Measurements from ENCODE around the gene RETREG3. TPM values are rescaled to one million over a fixed set of nuclear protein-coding genes. Genes with fewer than 3 reads are reported as not detected.

Gene RETREG3
- total RNA-seq, 1 experiment from 2014 or later, result 59.0 TPM

DNA sequence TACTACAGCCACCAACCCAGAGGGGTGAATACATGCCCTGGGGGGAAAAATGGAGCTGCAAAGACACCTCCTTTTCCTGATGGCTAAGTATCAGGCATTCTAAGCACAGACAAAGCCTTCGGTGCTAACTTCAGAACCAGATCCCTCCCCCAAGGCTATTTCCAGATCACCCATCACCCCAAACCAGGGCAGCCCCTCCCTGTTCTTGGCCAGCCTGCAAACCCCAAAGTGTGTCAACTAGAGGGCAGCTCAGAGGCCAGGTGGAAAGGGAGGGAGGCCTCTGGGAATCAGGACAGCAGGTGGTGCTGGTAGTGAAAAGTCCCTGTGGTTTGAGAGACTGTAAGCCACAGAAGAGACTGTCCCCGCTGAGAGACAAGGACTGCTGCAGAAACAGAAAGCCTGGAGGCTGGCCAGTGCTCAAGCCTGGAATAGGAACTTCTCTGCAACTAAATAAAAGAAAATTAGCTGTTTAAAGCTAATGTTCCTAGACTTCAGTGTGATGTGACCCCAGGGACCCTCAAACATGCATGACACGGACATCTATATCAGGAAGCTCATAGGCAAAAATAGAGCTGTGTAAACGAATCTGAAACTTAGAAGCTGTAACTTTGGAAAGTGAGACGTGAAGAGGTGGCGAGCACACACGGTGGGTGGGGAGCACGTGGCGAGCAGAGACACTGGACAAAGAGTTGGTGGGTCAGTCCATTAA lies 9.4 kb upstream of the RETREG3 start:
- peak; percentile 79 for DNase-seq
- intact Hi-C loops (cut with micrococcal nuclease; ENCODE audit: unreplicated experiment), result loop anchor here (1.0 kb wide), 3 partner anchors 41 to 145 kb away; partner anchors contain the start of gene TUBG2
- no peaks in the 10 kb centered on the region for H3K27me3 ChIP-seq (replicated peaks; ENCODE audit: control insufficient read depth, insufficient read depth, low read length)
- ChIA-PET POLR2A (interaction anchor here (0.5 to 1.9 kb wide), 5 partner anchors 10 to 92 kb away, joined by 3 to 12 read pairs (median 4); partner anchors contain the start of genes PLEKHH3, RETREG3 and TUBG1), CTCF (interaction anchor here (0.6 to 2.4 kb wide), 14 partner anchors 10 to 320 kb away, joined by 3 to 29 read pairs (median 5); partner anchors contain the start of genes BECN1, PLEKHH3, RETREG3 and TUBG1)
- 0 out of 2 replicates have a peak, but pooled peaks cover 8% of the 10 kb centered on the region for H3K4me1 ChIP-seq
- Mint-ChIP-seq H3K9me3 (ENCODE audit: unreplicated experiment) (no peaks in the 10 kb centered on the region), H3K4me3 (ENCODE audit: unreplicated experiment) (no peak overlapping the region), H3K27ac (ENCODE audit: unreplicated experiment) (peak overlapping the region; percentile 30), H3K27me3 (ENCODE audit: insufficient read depth, unreplicated experiment) (no peaks in the 10 kb centered on the region), H3K36me3 (ENCODE audit: insufficient read depth, unreplicated experiment) (peaks cover 21% of the 10 kb centered on the region), H3K4me1 (ENCODE audit: low read depth, unreplicated experiment) (peaks cover 10% of the 10 kb centered on the region)
- no peak overlapping the region for H3K4me3 ChIP-seq (ENCODE audit: low read depth, low read length)
- no peaks in the 10 kb centered on the region for H3K36me3 ChIP-seq (ENCODE audit: control insufficient read depth, insufficient read depth, low read length)
- TF ChIP-seq, protein P1, sequence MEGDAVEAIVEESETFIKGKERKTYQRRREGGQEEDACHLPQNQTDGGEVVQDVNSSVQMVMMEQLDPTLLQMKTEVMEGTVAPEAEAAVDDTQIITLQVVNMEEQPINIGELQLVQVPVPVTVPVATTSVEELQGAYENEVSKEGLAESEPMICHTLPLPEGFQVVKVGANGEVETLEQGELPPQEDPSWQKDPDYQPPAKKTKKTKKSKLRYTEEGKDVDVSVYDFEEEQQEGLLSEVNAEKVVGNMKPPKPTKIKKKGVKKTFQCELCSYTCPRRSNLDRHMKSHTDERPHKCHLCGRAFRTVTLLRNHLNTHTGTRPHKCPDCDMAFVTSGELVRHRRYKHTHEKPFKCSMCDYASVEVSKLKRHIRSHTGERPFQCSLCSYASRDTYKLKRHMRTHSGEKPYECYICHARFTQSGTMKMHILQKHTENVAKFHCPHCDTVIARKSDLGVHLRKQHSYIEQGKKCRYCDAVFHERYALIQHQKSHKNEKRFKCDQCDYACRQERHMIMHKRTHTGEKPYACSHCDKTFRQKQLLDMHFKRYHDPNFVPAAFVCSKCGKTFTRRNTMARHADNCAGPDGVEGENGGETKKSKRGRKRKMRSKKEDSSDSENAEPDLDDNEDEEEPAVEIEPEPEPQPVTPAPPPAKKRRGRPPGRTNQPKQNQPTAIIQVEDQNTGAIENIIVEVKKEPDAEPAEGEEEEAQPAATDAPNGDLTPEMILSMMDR (IDR thresholded peaks at IDR 0.05; ENCODE audit: insufficient read depth in 1 of 2, low read depth in 1 of 2, low read length in 1 of 2, severe bottlenecking in 1 of 2, unreplicated experiment in 1 of 2), result peak; percentile 38 to 90
- H3K9me3 ChIP-seq, result no peaks in the 10 kb centered on the region
- no TSS peak for BruUV-seq (replicated peaks)

DNA sequence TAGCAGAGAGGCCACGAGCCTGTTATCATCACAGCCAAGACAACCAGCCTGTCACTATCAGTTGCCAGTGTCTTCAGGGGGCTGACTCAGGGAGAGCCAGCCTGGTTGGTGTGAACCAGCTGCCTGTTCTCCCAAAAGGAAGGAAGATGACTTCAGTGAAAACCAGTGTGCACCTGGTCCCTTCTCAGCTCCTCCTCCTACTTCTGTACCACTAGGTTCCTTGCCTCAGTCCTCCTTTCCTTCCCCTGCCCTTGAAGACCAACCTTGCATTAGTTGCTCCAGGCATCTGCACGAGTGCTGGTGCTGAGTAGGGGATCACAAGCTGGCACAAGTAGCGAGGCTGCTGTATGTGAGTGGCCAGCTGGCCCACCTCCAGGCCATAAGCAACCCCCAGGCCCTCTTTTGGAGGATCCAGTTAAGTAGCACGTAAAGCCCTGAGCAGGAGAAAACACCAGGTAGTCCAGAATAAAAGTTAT lies 8.8 kb upstream of the RETREG3 start:
- Mint-ChIP-seq H3K4me3 (ENCODE audit: unreplicated experiment) (no peak overlapping the region), H3K4me1 (ENCODE audit: low read depth, unreplicated experiment) (peaks cover 10% of the 10 kb centered on the region), H3K36me3 (ENCODE audit: insufficient read depth, unreplicated experiment) (peaks cover 26% of the 10 kb centered on the region), H3K27ac (ENCODE audit: unreplicated experiment) (no peak overlapping the region), H3K27me3 (ENCODE audit: insufficient read depth, unreplicated experiment) (no peaks in the 10 kb centered on the region), H3K9me3 (ENCODE audit: unreplicated experiment) (no peaks in the 10 kb centered on the region)
- TF ChIP-seq, protein P1 (IDR thresholded peaks at IDR 0.05; ENCODE audit: insufficient read depth in 1 of 2, low read depth in 1 of 2, low read length in 1 of 2, severe bottlenecking in 1 of 2, unreplicated experiment in 1 of 2), result no peak
- H3K27me3 ChIP-seq (replicated peaks; ENCODE audit: control insufficient read depth, insufficient read depth, low read length), result no peaks in the 10 kb centered on the region
- POLR2A ChIA-PET, result interaction anchor here (0.5 to 1.9 kb wide), 5 partner anchors 9 to 92 kb away, joined by 3 to 12 read pairs (median 4); partner anchors contain the start of genes PLEKHH3, RETREG3 and TUBG1
- H3K9me3 ChIP-seq, result no peaks in the 10 kb centered on the region
- H3K4me3 ChIP-seq (ENCODE audit: low read depth, low read length), result no peak overlapping the region
- no peaks in the 10 kb centered on the region for H3K36me3 ChIP-seq (ENCODE audit: control insufficient read depth, insufficient read depth, low read length)
- 0 out of 2 replicates have a peak, but pooled peaks cover 8% of the 10 kb centered on the region for H3K4me1 ChIP-seq
- no peak for DNase-seq
- intact Hi-C loops (cut with micrococcal nuclease; ENCODE audit: unreplicated experiment), result loop anchor here (1.0 kb wide), 3 partner anchors 41 to 145 kb away; partner anchors contain the start of gene TUBG2
- CTCF ChIA-PET, result interaction anchor here (0.6 to 2.4 kb wide), 12 partner anchors 9 to 1734 kb away, joined by 3 to 29 read pairs (median 6); partner anchors contain the start of genes BECN1, PLEKHH3, RETREG3 and TUBG1
- BruUV-seq (replicated peaks), result no TSS peak

DNA sequence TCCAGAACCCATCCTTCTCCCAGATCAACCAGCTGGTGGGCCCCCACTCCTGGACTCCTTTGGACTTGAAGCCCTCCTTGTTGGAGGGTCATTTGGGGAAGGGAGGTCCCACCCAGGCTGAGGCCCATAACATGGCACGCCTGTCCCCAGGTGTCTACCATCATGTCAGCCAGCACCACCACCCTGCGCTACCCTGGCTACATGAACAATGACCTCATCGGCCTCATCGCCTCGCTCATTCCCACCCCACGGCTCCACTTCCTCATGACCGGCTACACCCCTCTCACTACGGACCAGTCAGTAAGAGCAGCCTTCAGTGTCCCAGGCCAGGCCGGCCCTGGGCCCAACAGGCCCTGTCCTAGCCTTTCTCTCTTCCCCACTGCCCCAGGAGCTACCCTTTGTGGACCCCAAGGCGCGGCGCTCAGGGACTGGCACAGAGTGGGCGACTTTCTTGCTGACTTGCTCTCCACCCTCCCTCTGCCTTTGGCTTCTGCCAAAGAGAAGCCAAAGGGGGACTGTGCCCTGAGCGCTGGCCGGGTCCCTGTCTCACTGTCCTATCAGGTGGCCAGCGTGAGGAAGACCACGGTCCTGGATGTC lies 4.6 kb upstream of the RETREG3 start:
- TF ChIP-seq, protein P1 (IDR thresholded peaks at IDR 0.05; ENCODE audit: insufficient read depth in 1 of 2, low read depth in 1 of 2, low read length in 1 of 2, severe bottlenecking in 1 of 2, unreplicated experiment in 1 of 2), result no peak
- BruUV-seq (replicated peaks), result no TSS peak
- H3K4me3 ChIP-seq (ENCODE audit: low read depth, low read length), result no peak overlapping the region
- no peak for DNase-seq
- peaks cover 11% of the 10 kb centered on the region; the same call in 1 of the 2 replicates for H3K4me1 ChIP-seq
- no peaks in the 10 kb centered on the region for H3K9me3 ChIP-seq
- no peaks in the 10 kb centered on the region for H3K27me3 ChIP-seq (replicated peaks; ENCODE audit: control insufficient read depth, insufficient read depth, low read length)
- Mint-ChIP-seq H3K36me3 (ENCODE audit: insufficient read depth, unreplicated experiment) (peaks cover 41% of the 10 kb centered on the region), H3K4me1 (ENCODE audit: low read depth, unreplicated experiment) (peaks cover 7% of the 10 kb centered on the region), H3K4me3 (ENCODE audit: unreplicated experiment) (no peak overlapping the region), H3K27me3 (ENCODE audit: insufficient read depth, unreplicated experiment) (no peaks in the 10 kb centered on the region), H3K9me3 (ENCODE audit: unreplicated experiment) (no peaks in the 10 kb centered on the region), H3K27ac (ENCODE audit: unreplicated experiment) (no peak overlapping the region)
- CTCF ChIA-PET, result no interaction called here
- no peaks in the 10 kb centered on the region for H3K36me3 ChIP-seq (ENCODE audit: control insufficient read depth, insufficient read depth, low read length)
- POLR2A ChIA-PET, result interaction anchor here (0.5 kb wide), 1 partner anchor 9 kb away, joined by 6 read pairs; no protein-coding TSS in a partner anchor
- intact Hi-C loops (cut with micrococcal nuclease; ENCODE audit: unreplicated experiment), result no loop called here

All from Caco-2 (cell line).